GM23248 (cell line): ENCODE results near the gene DPY19L1. TPM values are rescaled to one million over a fixed set of nuclear protein-coding genes. Genes with fewer than 3 reads are reported as not detected.
"Not testable (repeated sequence)": the region's sequence is repeated elsewhere in the genome, so short reads cannot be mapped to it uniquely, and the experiment has no call there.

Source experiments
- DNase-seq: peaks from one replicate; pipeline ENCODE4 v3.0.0-alpha.2; 2015
- H2AFZ ChIP-seq: fragments of 200-600 bp; sonication (generic); 2 replicates; pipeline ENCODE4 v1.6.1; 2016; ENCODE audit warnings: antibody characterized with exemption
- H3F3A ChIP-seq: fragments of 200-600 bp; sonication (generic); 2 replicates; pipeline ENCODE4 v1.6.1; 2016; ENCODE audit warnings: mild to moderate bottlenecking, antibody characterized with exemption, mixed run types; ENCODE audit not compliant: insufficient read depth
- H3K27ac ChIP-seq: fragments of 200-600 bp; sonication (generic); 2 replicates; pipeline ENCODE4 v1.5.1; 2016; ENCODE audit warnings: mild to moderate bottlenecking
- H3K27me3 ChIP-seq: fragments of 200-600 bp; sonication (generic); replicated peaks from 2 replicates; pipeline ENCODE4 v1.6.1; 2016; ENCODE audit warnings: mild to moderate bottlenecking; ENCODE audit not compliant: insufficient read depth
- H3K36me3 ChIP-seq: fragments of 200-600 bp; sonication (generic); 2 replicates; pipeline ENCODE4 v1.6.1; 2016; ENCODE audit warnings: low read depth, mild to moderate bottlenecking
- H3K4me1 ChIP-seq: fragments of 200-600 bp; sonication (generic); 2 replicates; pipeline ENCODE4 v1.6.1; 2016; ENCODE audit warnings: mild to moderate bottlenecking; ENCODE audit not compliant: insufficient read depth
- H3K4me2 ChIP-seq: fragments of 200-600 bp; sonication (generic); one replicate; pipeline ENCODE4 v1.6.1; 2016; ENCODE audit warnings: mild to moderate bottlenecking; ENCODE audit not compliant: unreplicated experiment
- H3K4me3 ChIP-seq: fragments of 200-600 bp; sonication (generic); 2 replicates; pipeline ENCODE4 v1.5.1; 2016; ENCODE audit warnings: mild to moderate bottlenecking
- H3K79me2 ChIP-seq: fragments of 200-600 bp; sonication (generic); 2 replicates; pipeline ENCODE4 v1.6.1; 2016; ENCODE audit warnings: mild to moderate bottlenecking; ENCODE audit not compliant: insufficient read depth
- H3K9ac ChIP-seq: fragments of 200-600 bp; sonication (generic); 2 replicates; pipeline ENCODE4 v1.6.1; 2016; ENCODE audit warnings: mild to moderate bottlenecking
- H3K9me2 ChIP-seq: fragments of 200-600 bp; sonication (generic); 2 replicates; pipeline ENCODE4 v1.6.1; 2016; ENCODE audit warnings: mixed run types, mild to moderate bottlenecking, moderate library complexity; ENCODE audit not compliant: insufficient read depth
- H3K9me3 ChIP-seq: fragments of 200-600 bp; sonication (generic); one replicate; pipeline ENCODE4 v1.6.1; 2017; ENCODE audit warnings: low read depth
- H4K20me1 ChIP-seq: fragments of 200-600 bp; sonication (generic); 2 replicates; pipeline ENCODE4 v1.6.0; 2016; ENCODE audit not compliant: insufficient read depth
- EZH2 ChIP-seq: fragments of 200-600 bp; sonication (generic); IDR thresholded peaks from 2 replicates; pipeline ENCODE4 v1.6.1; 2018; ENCODE audit warnings: antibody characterized with exemption, mild to moderate bottlenecking; ENCODE audit not compliant: insufficient read depth, poor library complexity, severe bottlenecking
- EZH2phosphoT487 ChIP-seq: fragments of 200-600 bp; sonication (generic); IDR thresholded peaks from 2 replicates; pipeline ENCODE4 v1.6.1; 2018; ENCODE audit warnings: antibody characterized with exemption, moderate library complexity, mild to moderate bottlenecking, low read depth; ENCODE audit not compliant: insufficient read depth
- WGBS, 2 experiments: methylation state at CpG; one replicate each; pipeline ENCODE4 v1.1.6; 2015 to 2017; ENCODE audit warnings: low lambda C conversion rate in 2 of 2, low coverage in 1 of 2; ENCODE audit errors: missing lambda C conversion rate in 2 of 2; 5-methylcytosine and 5-hydroxymethylcytosine counted together
- in situ Hi-C: fragments of 300-500 bp; cut with MboI; formaldehyde crosslinking; loops from 2 replicates; pipeline ENCODE4 v1.15.0; 2020
- polyA plus RNA-seq: library from polyadenylated mRNA; unstranded; fragments of >200 nt; fragmentation: Nextera tagmentation; extraction: Ambion mirVana; gene quantifications from 2 replicates; pipeline ENCODE4 v1.2.1, GENCODE V29; 2016
- total RNA-seq: library from RNA; depleted of rRNA; stranded (reverse); fragments of >200 nt; shearing (Covaris generic); gene quantifications from 2 replicates; pipeline ENCODE4 v1.2.3, GENCODE V29; 2014

DPY19L1 gene
- total and polyA plus RNA-seq, 2 experiments from 2014 or later = 3.0 to 33.8 TPM

DNA sequence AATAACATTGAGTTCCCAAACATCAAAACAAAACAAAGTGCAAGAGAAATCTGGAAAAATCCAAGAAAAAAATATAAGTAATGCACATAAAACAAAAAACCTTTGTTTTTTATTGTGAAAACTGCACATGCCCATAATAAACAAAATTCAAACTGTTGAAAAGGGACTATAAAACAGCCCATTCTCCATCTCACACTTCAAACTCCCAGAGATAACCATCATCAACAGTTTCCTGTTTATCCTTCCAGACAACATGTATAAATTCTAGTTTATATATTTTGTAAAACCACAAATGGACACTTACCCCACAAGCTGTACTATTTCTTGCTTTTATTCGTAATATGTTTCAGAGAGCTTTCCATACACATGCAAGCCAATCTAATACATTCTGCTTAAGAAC is 79.3 kb downstream of the DPY19L1 start:
- Histone ChIP-seq H3K9me3 (no peaks in the 10 kb centered on the region), H3F3A (no peaks in the 10 kb centered on the region), H3K9ac (no peak overlapping the region), H3K4me3 (no peak overlapping the region), H3K4me1 (no peaks in the 10 kb centered on the region), H3K27me3 (no peaks in the 10 kb centered on the region), H3K79me2 (no peaks in the 10 kb centered on the region), H3K4me2 (no peak overlapping the region), H4K20me1 (no peaks in the 10 kb centered on the region), H3K36me3 (no peaks in the 10 kb centered on the region), H3K27ac (no peak overlapping the region), H2AFZ (no peak overlapping the region), H3K9me2 (no peaks in the 10 kb centered on the region)
- WGBS, 2 experiments = 100% methylated on average over 1 of the region's 1 CpG
- in situ Hi-C loops = no loop called here
- DNase-seq = no peak
- no peak for TF ChIP-seq EZH2
- no peak for TF ChIP-seq EZH2phosphoT487

DNA sequence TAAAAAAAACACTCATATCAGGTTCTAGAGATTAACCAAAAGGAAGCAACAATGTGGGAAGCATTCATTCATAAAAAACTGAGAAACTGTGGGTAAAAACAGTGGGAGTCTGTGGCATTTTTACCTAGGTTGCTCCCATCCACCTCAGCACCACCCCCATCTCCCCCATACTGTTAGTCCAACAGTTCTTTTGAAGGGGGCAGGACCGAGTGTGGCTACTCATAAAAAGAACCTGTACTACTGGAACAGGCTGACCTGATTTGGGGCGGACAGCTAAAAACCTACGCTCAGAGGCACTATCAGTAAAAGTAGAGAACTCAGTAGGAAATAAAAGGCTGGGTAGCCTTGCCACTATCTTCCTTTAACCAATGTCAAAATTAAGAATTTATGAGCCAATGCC is 84.5 kb downstream of the DPY19L1 start:
- H3K4me1 ChIP-seq = peaks cover 7% of the 10 kb centered on the region; the same call in 1 of the 2 replicates
- no peaks in the 10 kb centered on the region for H3K9me3 ChIP-seq
- no peaks in the 10 kb centered on the region for H4K20me1 ChIP-seq
- H3K9me2 ChIP-seq = no peaks in the 10 kb centered on the region
- no peak overlapping the region for H3K9ac ChIP-seq
- H3K4me2 ChIP-seq = no peak overlapping the region
- no peaks in the 10 kb centered on the region for H3K79me2 ChIP-seq
- no peaks in the 10 kb centered on the region for H3K36me3 ChIP-seq
- H3K4me3 ChIP-seq = no peak overlapping the region
- in situ Hi-C loops = no loop called here
- H3K27me3 ChIP-seq = no peaks in the 10 kb centered on the region
- TF ChIP-seq EZH2 = no peak
- no peak for TF ChIP-seq EZH2phosphoT487
- no peak for DNase-seq
- H3K27ac ChIP-seq = no peak overlapping the region
- H2AFZ ChIP-seq = no peak overlapping the region
- WGBS, 2 experiments = 99 to 100% methylated on average over 3 of the region's 3 CpGs
- H3F3A ChIP-seq = no peaks in the 10 kb centered on the region

DNA sequence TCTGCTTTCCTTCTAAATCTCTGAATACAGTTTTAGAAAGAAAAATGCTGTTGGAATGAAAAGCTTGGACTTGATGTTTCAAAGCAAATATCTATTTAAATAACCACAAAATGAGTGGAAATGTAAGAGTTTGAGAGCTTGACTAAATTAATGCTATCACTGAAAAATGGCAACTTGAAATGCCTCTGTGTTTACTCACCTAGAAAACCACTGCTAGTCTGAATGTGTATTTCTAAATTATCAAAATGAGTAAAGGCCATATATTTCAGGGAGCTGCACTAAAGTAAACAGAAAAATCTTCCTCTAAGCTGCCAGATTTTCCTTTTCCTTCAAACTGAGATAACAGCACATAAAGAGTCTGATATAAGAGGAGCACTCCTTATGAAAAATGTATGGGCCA is 87.9 kb downstream of the DPY19L1 start:
- no peaks in the 10 kb centered on the region for H3K9me3 ChIP-seq
- H3F3A ChIP-seq = no peaks in the 10 kb centered on the region
- no peaks in the 10 kb centered on the region for H3K27me3 ChIP-seq
- H3K27ac ChIP-seq = no peak overlapping the region
- no peaks in the 10 kb centered on the region; the same call in 1 of the 2 replicates for H3K36me3 ChIP-seq
- no peak overlapping the region for H3K9ac ChIP-seq
- H3K4me2 ChIP-seq = no peak overlapping the region
- H3K4me3 ChIP-seq = no peak overlapping the region
- TF ChIP-seq EZH2 = no peak
- no peak for TF ChIP-seq EZH2phosphoT487
- H3K79me2 ChIP-seq = no peaks in the 10 kb centered on the region
- no peak overlapping the region for H2AFZ ChIP-seq
- no peaks in the 10 kb centered on the region for H4K20me1 ChIP-seq
- no peaks in the 10 kb centered on the region for H3K9me2 ChIP-seq
- peak; percentile 32 for DNase-seq
- H3K4me1 ChIP-seq = peaks cover 7% of the 10 kb centered on the region; the same call in 1 of the 2 replicates
- in situ Hi-C loops = no loop called here

DNA sequence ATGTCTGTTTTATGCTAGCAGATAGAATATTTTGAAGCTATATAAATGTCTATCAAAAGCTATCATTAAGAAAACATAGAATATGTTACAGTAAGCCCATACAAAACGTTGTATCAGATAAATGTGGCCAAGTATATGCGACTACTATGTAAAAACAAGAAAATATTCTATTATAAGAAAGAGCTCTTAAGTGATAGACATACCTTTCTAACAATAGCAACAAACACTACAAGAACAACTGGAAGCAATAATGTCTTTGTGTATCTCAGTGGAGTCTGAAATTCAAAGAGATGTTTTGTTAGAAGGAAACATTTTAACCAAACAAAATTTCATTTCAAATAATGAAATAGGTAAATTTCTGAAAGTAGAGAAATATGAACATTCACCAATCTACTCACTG is 89.9 kb downstream of the DPY19L1 start:
- H3K27me3 ChIP-seq, H3K9me2 ChIP-seq, H3K9ac ChIP-seq, H3K9me3 ChIP-seq, H3K4me3 ChIP-seq, H3K79me2 ChIP-seq, H2AFZ ChIP-seq, H3K4me2 ChIP-seq, H4K20me1 ChIP-seq, H3F3A ChIP-seq, DNase-seq, H3K27ac ChIP-seq, H3K4me1 ChIP-seq, in situ Hi-C loops, H3K36me3 ChIP-seq: not testable (repeated sequence)
- WGBS, 2 experiments = 76% methylated on average over 2 of the region's 2 CpGs

DNA sequence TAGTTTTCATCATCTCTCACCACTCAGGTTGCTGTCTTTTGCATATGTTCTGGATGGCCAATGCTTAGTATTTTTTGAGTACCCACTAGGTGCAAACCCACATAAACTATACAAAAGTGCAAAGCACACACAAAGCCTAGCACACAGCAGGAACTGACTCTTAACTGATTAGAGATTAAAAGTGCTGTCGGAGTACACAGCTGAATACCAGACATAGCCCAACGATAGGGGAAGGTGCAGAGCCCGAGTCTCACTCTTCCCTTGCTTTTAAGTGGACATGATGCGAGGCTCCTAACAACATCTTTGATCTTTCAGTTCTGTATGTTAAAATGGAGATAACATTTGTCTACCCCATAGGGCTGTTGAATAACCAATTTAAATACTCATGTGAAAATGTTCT is 90.8 kb downstream of the DPY19L1 start:
- Histone ChIP-seq H3K4me2 (no peak overlapping the region), H3F3A (no peaks in the 10 kb centered on the region), H3K9me2 (no peaks in the 10 kb centered on the region), H2AFZ (no peak overlapping the region), H3K27ac (no peak overlapping the region), H3K36me3 (no peaks in the 10 kb centered on the region; the same call in 1 of the 2 replicates), H3K27me3 (no peaks in the 10 kb centered on the region), H3K9me3 (no peaks in the 10 kb centered on the region), H3K79me2 (no peaks in the 10 kb centered on the region), H3K4me1 (peaks cover 7% of the 10 kb centered on the region; the same call in 1 of the 2 replicates), H4K20me1 (no peaks in the 10 kb centered on the region), H3K9ac (no peak overlapping the region), H3K4me3 (no peak overlapping the region)
- 97 to 99% methylated on average over 4 of the region's 4 CpGs for WGBS, 2 experiments
- TF ChIP-seq EZH2 (no peak), EZH2phosphoT487 (no peak)
- in situ Hi-C loops = no loop called here
- DNase-seq = no peak

DNA sequence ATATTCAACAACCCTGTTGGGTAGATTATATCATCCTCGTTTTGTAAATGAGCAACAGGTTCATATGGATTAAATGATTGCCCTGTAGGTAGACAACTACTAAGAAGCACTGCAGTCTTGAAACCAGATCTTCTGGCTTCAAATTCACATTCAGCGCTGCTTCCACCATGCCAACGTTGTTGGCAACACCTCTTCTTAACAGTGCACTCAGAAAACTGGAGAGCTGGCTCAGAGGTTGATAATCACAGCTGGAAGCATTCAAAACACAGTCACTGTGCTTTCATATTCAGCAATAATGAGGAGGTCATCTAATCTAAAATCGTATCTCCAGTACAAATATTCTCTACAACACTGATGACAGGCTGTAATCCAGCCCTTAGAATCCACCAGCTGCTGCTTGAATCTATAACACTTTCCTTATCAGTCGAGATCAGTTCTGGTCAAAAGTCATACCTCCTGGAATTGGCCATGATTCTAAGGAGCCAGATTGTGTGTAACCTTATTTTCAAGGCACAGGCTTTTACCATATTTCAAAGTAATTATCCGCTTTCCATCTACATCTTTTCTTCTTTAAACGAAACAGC is 91.3 kb downstream of the DPY19L1 start:
- H3K27ac ChIP-seq, H4K20me1 ChIP-seq, H3K27me3 ChIP-seq, H3F3A ChIP-seq, H3K4me2 ChIP-seq, H3K79me2 ChIP-seq, H2AFZ ChIP-seq, in situ Hi-C loops, H3K4me1 ChIP-seq, H3K9me2 ChIP-seq, DNase-seq, H3K4me3 ChIP-seq, H3K9me3 ChIP-seq, H3K36me3 ChIP-seq, H3K9ac ChIP-seq: not testable (repeated sequence)
- WGBS, 2 experiments = 32 to 37% methylated on average over 7 of the region's 7 CpGs
